Lower leg skin (tissue), 4 donors: ENCODE data around the gene PROM2. TPM values are rescaled to one million over a fixed set of nuclear protein-coding genes. Genes with fewer than 3 reads are reported as not detected.

Source experiments
- DNase-seq, 2 donors: peaks; one replicate each; pipeline ENCODE4 v3.0.0-alpha.2; 2019; ENCODE audit warnings: low spot score in 2 of 2
- H3K4me3 ChIP-seq: fragments of 200-600 bp; sonication (generic); 2 replicates; pipeline ENCODE4 v1.5.1; 2017; ENCODE audit warnings: mild to moderate bottlenecking, low read depth; ENCODE audit not compliant: poor library complexity, severe bottlenecking
- POLR2A ChIP-seq, 2 donors: fragments of 450-650 bp; IDR thresholded peaks; one replicate each; pipeline ENCODE4 v1.6.1; 2016 to 2017; ENCODE audit warnings: antibody characterized with exemption in 2 of 2, mild to moderate bottlenecking in 1 of 2, moderate library complexity in 1 of 2
- WGBS, 2 donors: methylation state at CpG; one replicate each; pipeline ENCODE4 v1.1.5; 2018; 5-methylcytosine and 5-hydroxymethylcytosine counted together
- intact Hi-C: fragments of 100-400 bp; cut with DNase I; formaldehyde crosslinking; loops from one replicate; pipeline ENCODE4 v1.15.0; 2023; ENCODE audit warnings: low total_unique reads
- total RNA-seq, 4 donors: library from RNA; depleted of rRNA; stranded (reverse); fragments of >200 nt; gene quantifications; one replicate each; pipeline ENCODE4 v1.1.0, GENCODE V29; 2016
- TF ChIP-seq, protein P1 (sequence below), 3 donors: fragments of 450-650 bp; IDR thresholded peaks; one replicate each; pipeline ENCODE4 v1.5.1; 2016; ENCODE audit warnings: antibody characterized with exemption in 3 of 3, mild to moderate bottlenecking in 3 of 3, moderate library complexity in 2 of 3

The PROM2 gene
- total RNA-seq, 4 donors from 2014 or later = 87.0 to 272 (median 98.0) TPM

- no peak for DNase-seq
- 88 to 92% methylated on average over 12 to 13 of the region's 13 CpGs for WGBS, 2 donors
- intact Hi-C loops = no loop called here
These were observed 50.8 kb downstream of the PROM2 start for GRCh38 chr2:95325026-95325425.

GRCh38 chr2:95325590-95326432 lies 51.6 kb downstream of the PROM2 start:
- TF ChIP-seq, protein P1, sequence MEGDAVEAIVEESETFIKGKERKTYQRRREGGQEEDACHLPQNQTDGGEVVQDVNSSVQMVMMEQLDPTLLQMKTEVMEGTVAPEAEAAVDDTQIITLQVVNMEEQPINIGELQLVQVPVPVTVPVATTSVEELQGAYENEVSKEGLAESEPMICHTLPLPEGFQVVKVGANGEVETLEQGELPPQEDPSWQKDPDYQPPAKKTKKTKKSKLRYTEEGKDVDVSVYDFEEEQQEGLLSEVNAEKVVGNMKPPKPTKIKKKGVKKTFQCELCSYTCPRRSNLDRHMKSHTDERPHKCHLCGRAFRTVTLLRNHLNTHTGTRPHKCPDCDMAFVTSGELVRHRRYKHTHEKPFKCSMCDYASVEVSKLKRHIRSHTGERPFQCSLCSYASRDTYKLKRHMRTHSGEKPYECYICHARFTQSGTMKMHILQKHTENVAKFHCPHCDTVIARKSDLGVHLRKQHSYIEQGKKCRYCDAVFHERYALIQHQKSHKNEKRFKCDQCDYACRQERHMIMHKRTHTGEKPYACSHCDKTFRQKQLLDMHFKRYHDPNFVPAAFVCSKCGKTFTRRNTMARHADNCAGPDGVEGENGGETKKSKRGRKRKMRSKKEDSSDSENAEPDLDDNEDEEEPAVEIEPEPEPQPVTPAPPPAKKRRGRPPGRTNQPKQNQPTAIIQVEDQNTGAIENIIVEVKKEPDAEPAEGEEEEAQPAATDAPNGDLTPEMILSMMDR (IDR thresholded peaks at IDR 0.05) = peak in 1 of 3 donors; percentile 20
- no peak for TF ChIP-seq POLR2A (IDR thresholded peaks at IDR 0.05)
- no peak for DNase-seq
- intact Hi-C loops = no loop called here
- no peak overlapping the region for H3K4me3 ChIP-seq
- 89 to 91% methylated on average over 10 of the region's 10 CpGs for WGBS, 2 donors

More at GRCh38 chr2:95325026-95325425, 50.8 kb downstream of the PROM2 start:
- TF ChIP-seq, protein P1 (IDR thresholded peaks at IDR 0.05) = no peak
- no peak for TF ChIP-seq POLR2A (IDR thresholded peaks at IDR 0.05)
- no peak overlapping the region for H3K4me3 ChIP-seq

GRCh38 chr2:95326433-95327140 lies 52.3 kb downstream of the PROM2 start:
- no peak overlapping the region for H3K4me3 ChIP-seq
- DNase-seq = no peak
- TF ChIP-seq POLR2A (IDR thresholded peaks at IDR 0.05) = no peak
- TF ChIP-seq, protein P1 (IDR thresholded peaks at IDR 0.05) = no peak
- 92 to 94% methylated on average over 29 to 30 of the region's 30 CpGs for WGBS, 2 donors
- intact Hi-C loops = no loop called here

- H3K4me3 ChIP-seq = no peak overlapping the region
- intact Hi-C loops = no loop called here
- TF ChIP-seq POLR2A (IDR thresholded peaks at IDR 0.05) = no peak
- TF ChIP-seq, protein P1 (IDR thresholded peaks at IDR 0.05) = no peak
- WGBS, 2 donors = 72 to 85% methylated on average over 7 of the region's 7 CpGs
- DNase-seq = no peak
These were observed 53.6 kb downstream of the PROM2 start for GRCh38 chr2:95327861-95328260.

GRCh38 chr2:95328358-95329125 lies 54.3 kb downstream of the PROM2 start:
- intact Hi-C loops = no loop called here
- TF ChIP-seq, protein P1 (IDR thresholded peaks at IDR 0.05) = no peak
- no peak for TF ChIP-seq POLR2A (IDR thresholded peaks at IDR 0.05)
- WGBS, 2 donors = 69 to 79% methylated on average over 14 to 15 of the region's 15 CpGs
- H3K4me3 ChIP-seq = no peak overlapping the region
- DNase-seq = no peak
